Stomach (tissue), 4 donors: ENCODE measurements around the gene MTHFD1.
A peak's percentile ranks its signal among the peaks of the same experiment; 100 is the strongest.

ENCODE experiments used
- CTCF ChIP-seq, 7 experiments: fragments of 450-650 bp in 4 of 7; fragments of 200-600 bp in 3 of 7; sonication (generic) in 3 of 7; IDR thresholded peaks; one replicate each; pipeline ENCODE4 v1.5.1; 2016 to 2019; ENCODE audit warnings: antibody characterized with exemption in 7 of 7, control low read depth in 2 of 7, mild to moderate bottlenecking in 1 of 7
- POLR2A ChIP-seq, 4 donors: fragments of 450-650 bp; IDR thresholded peaks; one replicate each; pipeline ENCODE4 v1.6.1; 2016; ENCODE audit warnings: antibody characterized with exemption in 4 of 4, control low read depth in 2 of 4, mild to moderate bottlenecking in 1 of 4, moderate library complexity in 1 of 4
- POLR2AphosphoS5 ChIP-seq, 3 donors: sonication (generic); formaldehyde crosslinking; IDR thresholded peaks; one replicate each; pipeline ENCODE4 v1.6.1; 2016; ENCODE audit warnings: antibody characterized with exemption in 3 of 3

- TF ChIP-seq CTCF (IDR thresholded peaks at IDR 0.05) (peak in 2 of 7 experiments; percentile 20 to 47), POLR2A (IDR thresholded peaks at IDR 0.05) (no peak), POLR2AphosphoS5 (IDR thresholded peaks at IDR 0.05) (no peak)
Measured at GRCh38 chr14:64478634-64479250, 90.6 kb downstream of the MTHFD1 start.
